ENCODE data around the gene UPK3A.

DNA sequence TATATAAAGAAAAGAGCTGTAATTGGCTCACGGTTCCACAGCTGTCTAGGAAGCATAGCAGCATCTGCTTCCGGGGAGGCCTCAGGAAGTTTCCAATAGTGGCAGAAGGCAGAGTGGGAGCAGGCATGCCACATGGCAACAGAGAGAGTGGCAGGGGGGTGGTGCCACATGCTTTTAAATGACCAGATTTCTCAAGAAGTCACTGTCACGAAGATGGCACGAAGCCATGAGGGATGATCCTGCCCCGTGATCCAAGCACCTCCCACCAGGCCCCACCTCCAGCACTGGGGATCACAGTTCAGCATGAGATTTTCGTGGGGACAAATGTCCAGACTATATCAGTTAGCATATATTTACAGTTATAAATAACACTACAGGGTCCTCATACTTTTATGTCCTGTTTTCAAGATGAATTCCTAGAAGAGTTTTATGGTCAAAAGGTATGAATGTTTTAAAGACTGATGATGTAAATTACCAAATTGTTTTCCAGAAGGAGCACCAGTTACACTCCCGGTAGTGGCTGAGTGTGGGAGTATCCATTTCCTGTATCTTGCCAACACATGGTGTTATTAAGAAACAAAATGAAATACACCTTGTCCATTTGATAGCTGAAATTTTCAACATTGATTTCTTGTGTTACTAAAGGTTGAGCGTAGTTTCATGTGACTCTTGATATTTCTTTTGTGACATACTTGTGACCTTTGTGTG lies 44.2 kb downstream of the UPK3A start:
- no peak for TF ChIP-seq CTCF (IDR thresholded peaks at IDR 0.05; ENCODE audit: low read depth, low read length)
- no peak for TF ChIP-seq POLR2A (IDR thresholded peaks at IDR 0.05; ENCODE audit: extremely low read depth, insufficient read length)
- no peak for TF ChIP-seq MYC (IDR thresholded peaks at IDR 0.05; ENCODE audit: low read depth, low read length)

All from NB4 (cell line).